ENCODE measurements around the gene FMNL3.

Gene FMNL3, protein sequence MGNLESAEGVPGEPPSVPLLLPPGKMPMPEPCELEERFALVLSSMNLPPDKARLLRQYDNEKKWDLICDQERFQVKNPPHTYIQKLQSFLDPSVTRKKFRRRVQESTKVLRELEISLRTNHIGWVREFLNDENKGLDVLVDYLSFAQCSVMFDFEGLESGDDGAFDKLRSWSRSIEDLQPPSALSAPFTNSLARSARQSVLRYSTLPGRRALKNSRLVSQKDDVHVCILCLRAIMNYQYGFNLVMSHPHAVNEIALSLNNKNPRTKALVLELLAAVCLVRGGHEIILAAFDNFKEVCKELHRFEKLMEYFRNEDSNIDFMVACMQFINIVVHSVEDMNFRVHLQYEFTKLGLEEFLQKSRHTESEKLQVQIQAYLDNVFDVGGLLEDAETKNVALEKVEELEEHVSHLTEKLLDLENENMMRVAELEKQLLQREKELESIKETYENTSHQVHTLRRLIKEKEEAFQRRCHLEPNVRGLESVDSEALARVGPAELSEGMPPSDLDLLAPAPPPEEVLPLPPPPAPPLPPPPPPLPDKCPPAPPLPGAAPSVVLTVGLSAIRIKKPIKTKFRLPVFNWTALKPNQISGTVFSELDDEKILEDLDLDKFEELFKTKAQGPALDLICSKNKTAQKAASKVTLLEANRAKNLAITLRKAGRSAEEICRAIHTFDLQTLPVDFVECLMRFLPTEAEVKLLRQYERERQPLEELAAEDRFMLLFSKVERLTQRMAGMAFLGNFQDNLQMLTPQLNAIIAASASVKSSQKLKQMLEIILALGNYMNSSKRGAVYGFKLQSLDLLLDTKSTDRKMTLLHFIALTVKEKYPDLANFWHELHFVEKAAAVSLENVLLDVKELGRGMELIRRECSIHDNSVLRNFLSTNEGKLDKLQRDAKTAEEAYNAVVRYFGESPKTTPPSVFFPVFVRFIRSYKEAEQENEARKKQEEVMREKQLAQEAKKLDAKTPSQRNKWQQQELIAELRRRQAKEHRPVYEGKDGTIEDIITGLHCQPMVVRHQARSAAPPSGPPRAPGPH

DNA sequence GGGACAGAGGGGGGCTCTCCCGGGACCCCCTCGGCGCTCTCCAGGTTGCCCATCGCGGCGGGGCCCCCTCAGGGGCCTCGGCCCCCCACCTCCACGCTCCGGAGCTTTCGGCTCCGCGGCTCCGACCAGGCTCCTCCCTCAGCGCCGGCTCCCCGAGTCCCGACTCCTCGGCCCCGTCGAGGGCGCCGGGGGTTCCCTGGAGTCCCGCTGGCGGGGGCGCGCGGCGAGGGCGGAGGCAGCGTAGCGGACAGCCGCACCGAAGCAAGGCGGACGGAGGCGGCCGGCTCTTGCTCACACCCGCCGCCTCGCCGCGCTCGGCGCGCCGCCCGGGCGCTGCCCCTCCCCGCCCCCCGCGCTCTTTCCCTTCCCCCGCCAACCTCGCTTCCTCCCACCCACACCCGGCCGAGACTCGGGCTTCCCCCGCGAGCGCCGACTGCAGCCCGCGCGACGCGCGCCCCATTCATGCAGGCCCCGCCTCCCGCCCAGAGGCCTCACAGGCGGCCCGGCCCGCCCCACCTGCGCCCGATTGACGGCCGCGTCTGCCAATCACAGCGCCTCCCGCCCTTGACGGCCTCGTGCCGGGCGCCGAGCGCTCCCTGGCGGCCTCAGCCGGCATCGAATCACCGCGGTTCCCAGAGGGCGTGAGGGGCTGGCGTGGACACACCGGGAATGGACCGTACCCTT is at the start of gene FMNL3:
Gene FMNL3 (minus strand): TSS at position 278 of the 684 bp plus-strand sequence. CDS start 225 bp downstream, at position 53.
- TF ChIP-seq, protein P1, sequence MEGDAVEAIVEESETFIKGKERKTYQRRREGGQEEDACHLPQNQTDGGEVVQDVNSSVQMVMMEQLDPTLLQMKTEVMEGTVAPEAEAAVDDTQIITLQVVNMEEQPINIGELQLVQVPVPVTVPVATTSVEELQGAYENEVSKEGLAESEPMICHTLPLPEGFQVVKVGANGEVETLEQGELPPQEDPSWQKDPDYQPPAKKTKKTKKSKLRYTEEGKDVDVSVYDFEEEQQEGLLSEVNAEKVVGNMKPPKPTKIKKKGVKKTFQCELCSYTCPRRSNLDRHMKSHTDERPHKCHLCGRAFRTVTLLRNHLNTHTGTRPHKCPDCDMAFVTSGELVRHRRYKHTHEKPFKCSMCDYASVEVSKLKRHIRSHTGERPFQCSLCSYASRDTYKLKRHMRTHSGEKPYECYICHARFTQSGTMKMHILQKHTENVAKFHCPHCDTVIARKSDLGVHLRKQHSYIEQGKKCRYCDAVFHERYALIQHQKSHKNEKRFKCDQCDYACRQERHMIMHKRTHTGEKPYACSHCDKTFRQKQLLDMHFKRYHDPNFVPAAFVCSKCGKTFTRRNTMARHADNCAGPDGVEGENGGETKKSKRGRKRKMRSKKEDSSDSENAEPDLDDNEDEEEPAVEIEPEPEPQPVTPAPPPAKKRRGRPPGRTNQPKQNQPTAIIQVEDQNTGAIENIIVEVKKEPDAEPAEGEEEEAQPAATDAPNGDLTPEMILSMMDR (IDR thresholded peaks at IDR 0.05; ENCODE audit: control insufficient read depth, insufficient read depth, low read depth, low read length, missing control alignments): peak; percentile 90
- H3K4me3 ChIP-seq (ENCODE audit: control insufficient read depth, low read depth, low read length): peak within 1 kb of the TSS; percentile 77
- DNase-seq (ENCODE audit: low read depth): peak; percentile 77

DNA sequence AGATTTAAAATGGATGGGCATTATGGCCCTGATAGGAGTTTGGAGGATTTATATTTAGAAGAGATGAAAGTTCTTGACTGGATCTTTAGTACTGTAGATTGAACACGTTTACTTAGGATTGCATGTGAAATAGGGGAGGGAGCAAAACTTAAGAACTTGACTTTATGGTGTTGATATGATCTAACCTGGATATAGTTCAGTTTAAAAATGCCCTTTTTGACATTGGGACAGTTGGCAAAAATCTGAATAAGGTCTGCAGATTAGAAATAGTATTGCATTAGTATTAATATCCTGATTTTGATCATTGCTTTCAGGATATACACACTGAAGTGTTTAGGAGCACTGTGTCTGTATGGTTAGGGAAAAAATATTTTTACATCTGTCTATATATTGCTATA is 43.8 kb upstream of the FMNL3 start:
- TF ChIP-seq, protein P1 (IDR thresholded peaks at IDR 0.05; ENCODE audit: control insufficient read depth, insufficient read depth, low read depth, low read length, missing control alignments): no peak
- no peak overlapping the region for H3K4me3 ChIP-seq (ENCODE audit: control insufficient read depth, low read depth, low read length)
- DNase-seq (ENCODE audit: low read depth): no peak

DNA sequence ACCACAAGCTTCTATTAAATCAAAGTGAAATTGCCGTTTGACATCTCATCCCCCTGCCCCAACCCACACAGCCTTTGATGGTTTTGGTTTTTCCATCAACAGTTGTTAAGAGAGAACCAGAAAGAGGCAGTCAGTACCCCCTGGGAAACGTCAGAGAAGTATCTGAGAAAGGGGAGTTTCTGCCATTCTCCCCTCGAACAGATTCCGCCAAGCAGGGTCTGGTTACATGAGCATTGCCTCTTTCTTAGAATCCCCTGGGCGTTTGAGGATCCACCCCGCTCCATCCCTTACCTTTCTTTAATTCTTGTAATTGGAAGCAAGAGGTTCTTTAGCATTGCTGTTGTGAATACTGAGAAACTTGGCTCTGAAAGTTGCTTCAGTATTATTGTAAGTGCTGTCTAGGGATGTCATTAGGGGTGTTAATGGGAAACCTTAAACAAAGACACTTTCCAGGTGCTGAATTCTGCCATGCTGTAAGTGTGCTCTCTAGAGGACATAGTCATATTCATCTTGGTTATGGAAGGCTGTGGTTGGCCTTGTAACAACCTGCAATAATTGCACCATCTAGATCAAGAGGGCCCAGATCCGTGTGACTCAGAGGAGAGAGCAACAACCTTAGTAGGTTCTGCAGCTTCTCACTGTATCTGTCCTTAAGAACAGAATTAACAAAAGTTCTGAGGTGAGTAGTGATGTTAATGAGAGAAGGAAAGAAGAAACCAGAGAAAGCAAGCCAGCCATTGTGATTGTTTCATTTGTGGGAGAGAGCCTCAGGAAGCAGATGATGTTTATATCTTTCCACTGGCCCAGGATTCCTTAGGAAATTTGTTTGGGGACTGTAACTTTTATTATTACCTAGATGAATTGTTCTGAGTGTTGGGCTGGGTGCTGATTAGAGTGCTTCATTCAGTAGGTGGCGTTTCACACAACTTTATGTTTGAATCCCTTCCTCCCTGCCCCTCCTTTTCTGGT is 43.1 kb upstream of the FMNL3 start:
- no peak overlapping the region for H3K4me3 ChIP-seq (ENCODE audit: control insufficient read depth, low read depth, low read length)
- TF ChIP-seq, protein P1 (IDR thresholded peaks at IDR 0.05; ENCODE audit: control insufficient read depth, insufficient read depth, low read depth, low read length, missing control alignments): no peak
- DNase-seq (ENCODE audit: low read depth): peak; percentile 57

DNA sequence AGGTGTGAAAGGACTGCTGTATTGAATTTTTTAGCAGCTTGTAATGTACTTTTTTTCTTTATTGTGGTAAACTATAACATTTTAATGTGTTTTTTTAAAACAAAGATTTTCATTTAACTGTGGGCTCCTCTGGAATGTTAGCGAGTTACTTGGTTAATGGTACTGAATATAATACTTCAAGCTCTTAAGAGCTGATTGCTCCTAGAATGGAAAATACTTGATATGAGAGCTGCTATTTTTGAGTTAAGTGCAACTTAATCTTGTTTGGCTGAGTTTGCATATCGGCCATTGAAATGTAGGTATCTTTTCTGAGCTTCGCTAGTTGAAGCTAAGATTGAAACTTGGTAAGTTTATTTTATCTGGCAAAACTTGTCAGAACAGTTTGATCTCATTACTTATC is 41.6 kb upstream of the FMNL3 start:
- H3K4me3 ChIP-seq (ENCODE audit: control insufficient read depth, low read depth, low read length): no peak overlapping the region
- no peak for DNase-seq (ENCODE audit: low read depth)
- TF ChIP-seq, protein P1 (IDR thresholded peaks at IDR 0.05; ENCODE audit: control insufficient read depth, insufficient read depth, low read depth, low read length, missing control alignments): no peak

DNA sequence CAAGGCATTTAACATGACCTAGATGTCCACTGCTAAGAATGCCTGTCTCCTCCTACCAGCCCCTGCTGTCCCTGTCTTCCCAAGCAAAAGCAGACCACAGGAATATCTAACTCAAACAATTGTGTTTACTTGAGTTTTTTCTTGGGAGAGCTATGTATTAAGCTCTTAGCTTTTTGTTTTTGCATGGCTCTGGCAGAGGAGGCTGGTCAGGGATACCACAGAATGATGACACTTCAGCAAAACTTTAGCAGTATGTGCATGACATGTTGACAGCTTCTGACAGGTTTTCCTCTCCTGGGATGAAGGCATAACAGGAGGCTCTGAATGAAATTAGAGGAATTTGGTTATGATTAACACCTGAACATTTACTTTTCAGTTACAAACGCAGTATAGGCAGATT is 41.1 kb upstream of the FMNL3 start:
- DNase-seq (ENCODE audit: low read depth): no peak
- TF ChIP-seq, protein P1 (IDR thresholded peaks at IDR 0.05; ENCODE audit: control insufficient read depth, insufficient read depth, low read depth, low read length, missing control alignments): no peak
- no peak overlapping the region for H3K4me3 ChIP-seq (ENCODE audit: control insufficient read depth, low read depth, low read length)

Measured in AG09309 (cell line).